ENCODE results near the gene HOXA13. TPM values are rescaled to one million over a fixed set of nuclear protein-coding genes. Genes with fewer than 3 reads are reported as not detected.

The HOXA13 gene
- total RNA-seq, 1 experiment from 2014 or later: 1.3 TPM

DNA sequence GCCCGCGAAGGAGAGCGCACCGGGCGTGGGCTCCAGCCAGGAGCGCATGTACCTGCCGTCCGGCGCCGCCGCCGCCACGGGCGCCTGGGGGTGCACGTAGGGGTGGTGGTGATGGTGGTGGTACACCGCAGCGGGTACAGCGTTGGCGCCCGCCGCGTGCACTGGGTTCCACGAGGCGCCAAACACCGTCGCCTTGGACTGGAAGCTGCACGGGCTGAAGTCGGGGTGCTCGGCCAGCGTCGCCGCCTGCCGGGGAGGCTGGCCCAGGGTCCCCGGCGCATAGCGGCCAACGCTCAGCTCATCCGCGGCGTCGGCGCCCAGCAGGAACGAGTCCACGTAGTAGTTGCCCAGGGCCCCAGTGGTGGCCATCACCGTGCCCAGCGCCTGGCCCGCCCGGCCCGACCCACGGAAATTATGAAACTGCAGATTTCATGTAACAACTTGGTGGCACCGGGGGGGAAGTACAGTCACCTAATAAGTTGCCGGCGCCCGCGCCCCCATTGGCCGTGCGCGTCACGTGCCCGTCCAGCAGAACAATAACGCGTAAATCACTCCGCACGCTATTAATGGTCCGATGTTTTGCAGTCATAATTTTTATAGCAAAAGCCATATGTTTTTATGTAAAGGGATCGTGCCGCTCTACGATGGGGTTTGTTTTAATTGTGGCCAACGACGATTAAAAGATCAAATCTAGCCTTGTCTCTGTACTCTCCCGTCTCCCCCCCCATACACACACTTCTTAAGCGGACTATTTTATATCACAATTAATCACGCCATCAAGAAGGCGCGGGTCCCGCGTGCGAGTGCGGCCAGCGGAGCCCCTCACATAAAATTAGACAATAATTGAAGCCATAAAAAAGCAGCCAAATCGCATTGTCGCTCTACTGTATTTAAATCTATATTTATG lies 34.5 kb downstream of the HOXA13 start, which contains the start of gene HOXA9:
Gene HOXA9 (minus strand): TSS at position 449 of the 907 bp plus-strand sequence. CDS start 80 bp downstream, at position 369.
- Mint-ChIP-seq H3K9me3 (ENCODE audit: low read depth, unreplicated experiment) (no peaks in the 10 kb centered on the region), H3K36me3 (ENCODE audit: insufficient read depth, unreplicated experiment) (peaks cover 22% of the 10 kb centered on the region), H3K4me1 (ENCODE audit: low read depth, unreplicated experiment) (peaks cover 15% of the 10 kb centered on the region), H3K27ac (ENCODE audit: unreplicated experiment) (no peak within 1 kb of the TSS), H3K4me3 (ENCODE audit: low read depth, unreplicated experiment) (no peak within 1 kb of the TSS), H3K27me3 (ENCODE audit: unreplicated experiment) (no peaks in the 10 kb centered on the region)
- BruUV-seq (replicated peaks): no TSS peak
- intact Hi-C loops (cut with micrococcal nuclease; ENCODE audit: unreplicated experiment): no loop called here
- DNase-seq: no peak
- CTCF ChIA-PET: no interaction called here
- TF ChIP-seq, protein P1, sequence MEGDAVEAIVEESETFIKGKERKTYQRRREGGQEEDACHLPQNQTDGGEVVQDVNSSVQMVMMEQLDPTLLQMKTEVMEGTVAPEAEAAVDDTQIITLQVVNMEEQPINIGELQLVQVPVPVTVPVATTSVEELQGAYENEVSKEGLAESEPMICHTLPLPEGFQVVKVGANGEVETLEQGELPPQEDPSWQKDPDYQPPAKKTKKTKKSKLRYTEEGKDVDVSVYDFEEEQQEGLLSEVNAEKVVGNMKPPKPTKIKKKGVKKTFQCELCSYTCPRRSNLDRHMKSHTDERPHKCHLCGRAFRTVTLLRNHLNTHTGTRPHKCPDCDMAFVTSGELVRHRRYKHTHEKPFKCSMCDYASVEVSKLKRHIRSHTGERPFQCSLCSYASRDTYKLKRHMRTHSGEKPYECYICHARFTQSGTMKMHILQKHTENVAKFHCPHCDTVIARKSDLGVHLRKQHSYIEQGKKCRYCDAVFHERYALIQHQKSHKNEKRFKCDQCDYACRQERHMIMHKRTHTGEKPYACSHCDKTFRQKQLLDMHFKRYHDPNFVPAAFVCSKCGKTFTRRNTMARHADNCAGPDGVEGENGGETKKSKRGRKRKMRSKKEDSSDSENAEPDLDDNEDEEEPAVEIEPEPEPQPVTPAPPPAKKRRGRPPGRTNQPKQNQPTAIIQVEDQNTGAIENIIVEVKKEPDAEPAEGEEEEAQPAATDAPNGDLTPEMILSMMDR (IDR thresholded peaks at IDR 0.05; ENCODE audit: unreplicated experiment): no peak

DNA sequence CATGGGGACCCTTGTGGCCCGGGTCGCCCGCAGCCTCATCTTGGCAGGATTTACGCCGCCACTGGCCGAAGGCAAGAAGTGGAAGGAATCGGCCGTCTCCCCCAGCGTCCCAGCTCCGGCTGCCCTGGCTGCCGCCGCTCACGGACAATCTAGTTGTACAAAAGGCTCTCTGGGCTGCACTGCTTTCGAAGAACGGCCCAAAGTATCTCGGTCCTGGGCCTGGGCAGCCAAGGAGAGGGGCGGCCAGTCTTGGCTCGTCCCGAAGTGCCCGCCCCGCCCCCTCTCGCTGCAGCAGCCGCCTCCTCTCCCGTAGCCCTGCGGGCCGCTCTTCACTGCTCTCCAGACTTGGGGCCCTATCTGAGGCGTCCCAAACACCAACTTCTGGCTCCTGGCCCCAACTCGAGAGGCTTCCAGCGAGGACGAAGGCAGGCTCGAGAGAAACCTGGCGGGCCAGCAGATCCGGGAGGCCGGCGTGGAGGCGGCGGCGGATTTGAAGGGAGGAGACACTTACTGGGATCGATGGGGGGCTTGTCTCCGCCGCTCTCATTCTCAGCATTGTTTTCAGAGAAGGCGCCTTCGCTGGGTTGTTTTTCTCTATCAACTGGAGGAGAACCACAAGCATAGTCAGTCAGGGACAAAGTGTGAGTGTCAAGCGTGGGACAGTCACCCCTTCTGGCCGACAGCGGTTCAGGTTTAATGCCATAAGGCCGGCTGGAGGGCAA lies 35.4 kb downstream of the HOXA13 start:
- Mint-ChIP-seq H3K27ac (ENCODE audit: unreplicated experiment) (no peak overlapping the region), H3K36me3 (ENCODE audit: insufficient read depth, unreplicated experiment) (peaks cover 14% of the 10 kb centered on the region), H3K9me3 (ENCODE audit: low read depth, unreplicated experiment) (no peaks in the 10 kb centered on the region), H3K4me3 (ENCODE audit: low read depth, unreplicated experiment) (no peak overlapping the region), H3K4me1 (ENCODE audit: low read depth, unreplicated experiment) (peaks cover 11% of the 10 kb centered on the region), H3K27me3 (ENCODE audit: unreplicated experiment) (no peaks in the 10 kb centered on the region)
- intact Hi-C loops (cut with micrococcal nuclease; ENCODE audit: unreplicated experiment): loop anchor here (5.0 kb wide), 1 partner anchor 982 kb away; no protein-coding TSS in a partner anchor
- TF ChIP-seq, protein P1 (IDR thresholded peaks at IDR 0.05; ENCODE audit: unreplicated experiment): no peak
- BruUV-seq (replicated peaks): no TSS peak
- CTCF ChIA-PET: no interaction called here
- no peak for DNase-seq

- no peaks in the 10 kb centered on the region for H3K27me3 Mint-ChIP-seq (ENCODE audit: unreplicated experiment)
- peaks cover 8% of the 10 kb centered on the region for H3K4me1 Mint-ChIP-seq (ENCODE audit: low read depth, unreplicated experiment)
- no peak overlapping the region for H3K27ac Mint-ChIP-seq (ENCODE audit: unreplicated experiment)
- H3K36me3 Mint-ChIP-seq (ENCODE audit: insufficient read depth, unreplicated experiment): peaks cover 9% of the 10 kb centered on the region
- TF ChIP-seq, protein P1 (IDR thresholded peaks at IDR 0.05; ENCODE audit: unreplicated experiment): no peak
- DNase-seq: no peak
- H3K9me3 Mint-ChIP-seq (ENCODE audit: low read depth, unreplicated experiment): no peaks in the 10 kb centered on the region
- intact Hi-C loops (cut with micrococcal nuclease; ENCODE audit: unreplicated experiment): loop anchor here (5.0 kb wide), 1 partner anchor 982 kb away; no protein-coding TSS in a partner anchor
- H3K4me3 Mint-ChIP-seq (ENCODE audit: low read depth, unreplicated experiment): no peak overlapping the region
- CTCF ChIA-PET: no interaction called here
- BruUV-seq (replicated peaks): no TSS peak
Measured at GRCh38 chr7:27164045-27164366, 35.9 kb downstream of the HOXA13 start.

GRCh38 chr7:27163288-27164044 lies 36.4 kb downstream of the HOXA13 start:
- Mint-ChIP-seq H3K27ac (ENCODE audit: unreplicated experiment) (no peak overlapping the region), H3K36me3 (ENCODE audit: insufficient read depth, unreplicated experiment) (peaks cover 7% of the 10 kb centered on the region), H3K4me1 (ENCODE audit: low read depth, unreplicated experiment) (peaks cover 3% of the 10 kb centered on the region), H3K4me3 (ENCODE audit: low read depth, unreplicated experiment) (no peak overlapping the region), H3K9me3 (ENCODE audit: low read depth, unreplicated experiment) (no peaks in the 10 kb centered on the region), H3K27me3 (ENCODE audit: unreplicated experiment) (no peaks in the 10 kb centered on the region)
- no TSS peak for BruUV-seq (replicated peaks)
- intact Hi-C loops (cut with micrococcal nuclease; ENCODE audit: unreplicated experiment): loop anchor here (5.0 kb wide), 1 partner anchor 981 kb away; no protein-coding TSS in a partner anchor
- TF ChIP-seq, protein P1 (IDR thresholded peaks at IDR 0.05; ENCODE audit: unreplicated experiment): no peak
- no peak for DNase-seq
- CTCF ChIA-PET: no interaction called here

Data from Calu3 (cell line).